Measurements from ENCODE around the gene IGF2R.

- TF ChIP-seq CTCF (IDR thresholded peaks at IDR 0.05) (no peak), POLR2A (IDR thresholded peaks at IDR 0.05) (no peak)
Measured at GRCh38 chr6:160139420-160139851, 170.6 kb downstream of the IGF2R start.
